GM19467 (cell line): ENCODE data around the gene EXOSC10.
"Not testable (repeated sequence)": the region's sequence is repeated elsewhere in the genome, so short reads cannot be mapped to it uniquely, and the experiment has no call there.

ENCODE experiments used
- ATAC-seq: cut with Tn5 transposase; IDR thresholded peaks from one replicate; pipeline ENCODE4 v1.9.1; 2021; ENCODE audit warnings: mild to moderate bottlenecking, moderate library complexity; ENCODE audit not compliant: unreplicated experiment

Gene EXOSC10

DNA sequence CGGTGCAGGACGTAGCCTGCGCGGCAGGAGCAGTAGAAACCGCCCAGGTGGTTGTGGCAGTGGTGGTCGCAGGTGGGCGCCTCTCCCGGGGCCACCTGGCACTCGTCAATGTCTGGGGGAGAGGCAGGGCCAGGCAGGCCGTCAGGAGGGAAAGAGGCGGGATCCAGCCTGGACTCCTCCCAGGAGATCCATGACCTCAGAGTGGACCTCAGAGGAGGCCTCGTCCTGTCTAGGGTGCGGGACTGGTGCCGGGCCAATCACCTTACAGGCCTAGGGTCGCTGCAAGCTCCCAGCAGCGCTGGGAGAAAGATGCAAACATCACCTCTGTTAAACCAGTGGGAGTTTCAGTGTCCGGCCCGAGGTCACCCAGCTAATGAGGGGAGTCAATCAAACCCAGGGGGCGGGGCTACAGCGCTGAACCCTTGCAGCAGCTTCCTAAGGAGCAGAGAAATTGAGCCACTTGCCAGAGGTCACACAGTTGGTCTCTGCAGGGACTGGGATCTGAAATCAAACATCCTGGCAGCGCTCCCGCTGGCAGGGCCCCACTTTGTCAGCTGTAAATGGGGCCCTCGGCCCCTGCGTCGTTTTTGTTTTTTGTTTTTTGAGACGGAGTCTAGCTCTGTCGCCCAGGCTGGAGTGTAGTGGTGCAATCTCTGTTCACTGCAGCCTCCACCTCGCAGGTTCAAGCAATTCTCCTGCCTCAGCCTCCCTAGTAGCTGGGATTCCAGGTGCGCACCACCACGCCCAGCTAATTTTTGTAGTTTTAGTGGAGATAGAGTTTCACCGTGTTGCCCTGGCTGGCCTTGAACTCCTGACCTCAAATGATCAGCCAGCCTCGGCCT is 54.0 kb downstream of the EXOSC10 start:
- no peak for ATAC-seq

DNA sequence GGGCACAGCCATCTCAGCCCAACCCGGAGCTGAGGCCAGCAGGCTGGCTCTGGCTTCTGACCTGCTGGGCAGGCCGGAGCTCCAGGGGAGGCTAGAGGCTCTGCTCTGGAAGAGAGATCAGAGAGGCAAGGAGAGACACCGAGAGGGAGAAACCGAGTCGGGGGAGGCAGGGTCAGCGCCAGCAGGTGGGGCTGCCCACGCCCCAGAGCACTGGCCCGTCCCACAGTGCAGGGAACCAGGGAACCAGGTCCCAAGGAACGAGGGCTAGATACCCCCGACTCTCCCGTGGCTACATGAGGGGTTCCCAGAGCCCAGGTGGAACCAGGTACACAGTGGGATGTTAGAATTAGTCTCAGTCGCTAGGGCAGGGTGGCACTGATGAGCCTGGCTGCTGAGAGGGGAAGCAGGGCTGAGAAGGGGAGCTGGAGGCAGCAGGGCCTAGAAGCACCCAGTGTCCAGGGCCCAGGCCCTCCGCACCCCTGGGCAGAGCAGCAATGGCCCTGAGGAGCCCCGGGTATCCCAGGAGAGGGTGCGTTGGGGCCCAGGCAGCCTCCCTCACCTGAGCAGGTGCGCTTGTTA is 54.7 kb downstream of the EXOSC10 start:
- no peak for ATAC-seq

GRCh38 chr1:11044086-11044848 is 55.4 kb downstream of the EXOSC10 start:
- no peak for ATAC-seq

DNA sequence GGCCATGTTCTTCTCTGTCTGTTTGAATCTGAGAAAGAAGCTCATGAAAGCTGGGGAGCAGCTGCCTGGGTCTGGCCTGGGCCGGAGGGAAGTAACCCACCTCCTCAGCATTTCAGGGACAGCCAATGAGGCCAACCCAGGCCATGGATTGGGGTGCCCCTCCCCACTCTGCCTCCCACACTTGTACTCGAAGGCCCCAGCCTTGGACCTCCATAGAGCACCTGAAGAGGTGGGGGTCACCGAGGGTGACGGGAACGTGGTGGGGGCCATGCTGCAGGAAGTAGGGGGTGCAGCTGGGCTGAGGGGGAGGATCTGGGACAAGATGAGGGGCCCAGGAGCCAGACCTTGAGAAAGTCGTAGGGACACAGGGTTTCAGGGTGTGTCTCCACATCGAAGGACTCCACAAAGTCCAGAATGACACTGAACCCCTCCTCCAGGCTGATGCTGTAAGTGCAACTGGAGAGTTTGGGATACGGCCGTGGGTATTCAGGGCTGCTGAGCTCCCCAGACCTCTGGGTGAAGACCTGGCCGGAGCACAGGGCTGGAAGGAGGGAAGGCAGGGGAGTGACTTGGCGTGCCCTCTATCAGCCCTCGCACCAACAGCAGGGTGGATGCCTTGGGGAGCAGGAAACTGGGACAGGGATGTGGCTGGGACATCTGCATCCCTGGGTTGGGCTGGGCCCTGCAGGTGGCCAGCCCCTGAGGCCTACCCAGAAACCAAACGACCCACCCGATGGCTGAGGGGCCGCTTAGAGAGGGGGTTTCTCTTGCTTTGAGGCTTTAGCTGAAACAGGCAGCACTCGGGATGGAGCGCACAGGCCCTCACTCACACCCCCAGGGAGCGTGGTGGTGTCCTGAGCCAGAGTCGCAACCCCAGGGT is 56.4 kb downstream of the EXOSC10 start:
- no peak for ATAC-seq

DNA sequence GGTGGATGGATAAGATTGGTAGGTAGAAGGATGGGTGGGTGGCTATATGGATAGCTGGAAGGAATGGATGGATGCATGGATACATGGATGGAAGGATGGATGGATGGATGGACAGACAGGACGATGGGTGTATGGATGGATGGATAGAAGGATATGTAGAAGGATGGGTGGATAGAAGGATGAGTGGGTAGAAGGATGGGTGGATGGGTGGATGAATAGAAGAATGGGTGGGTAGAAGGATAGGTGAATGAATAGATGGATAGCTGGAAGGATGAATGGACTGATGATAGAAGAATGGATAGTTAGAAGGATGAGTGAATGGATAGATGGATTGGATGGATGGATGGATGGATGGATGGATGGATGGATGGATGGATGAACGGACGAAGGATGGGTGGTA is 57.6 kb downstream of the EXOSC10 start:
- no peak for ATAC-seq

GRCh38 chr1:11041048-11041447 is 58.6 kb downstream of the EXOSC10 start:
- ATAC-seq = no peak

GRCh38 chr1:11040105-11040429 is 59.6 kb downstream of the EXOSC10 start:
- not testable (repeated sequence) for ATAC-seq

DNA sequence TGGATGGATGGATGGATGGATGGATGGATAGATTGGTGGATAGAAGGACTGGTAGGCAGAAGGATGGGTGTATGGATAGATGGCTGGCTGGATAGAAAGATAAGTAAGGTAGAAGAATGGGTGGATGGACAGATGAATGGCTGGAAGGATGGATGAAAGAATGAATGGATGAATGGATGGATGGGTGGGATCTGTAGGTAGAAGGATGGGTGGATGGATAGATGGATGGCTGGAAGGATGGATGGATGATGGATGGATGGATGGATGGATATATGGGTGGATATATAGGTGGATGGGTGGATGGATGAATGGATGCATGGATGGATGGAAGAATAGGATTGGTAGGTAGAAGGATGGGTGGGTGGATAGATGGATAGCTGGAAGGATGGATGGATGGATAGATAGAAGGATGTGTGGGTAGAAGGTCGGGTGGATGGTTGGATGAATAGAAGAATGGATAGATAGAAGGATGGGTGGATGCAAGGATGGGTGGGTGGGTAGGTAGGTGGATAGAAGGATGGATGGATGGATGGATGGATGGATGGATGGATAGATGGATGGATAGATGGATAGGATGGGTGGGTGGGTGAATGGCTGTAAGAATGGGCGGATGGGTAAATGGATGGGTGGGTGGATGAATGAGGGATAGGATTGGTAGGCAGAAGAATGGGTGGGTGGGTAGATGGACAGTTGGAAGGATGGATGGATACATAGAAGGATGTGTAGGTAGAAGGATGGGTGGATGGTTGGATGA is 60.1 kb downstream of the EXOSC10 start:
- no peak for ATAC-seq

DNA sequence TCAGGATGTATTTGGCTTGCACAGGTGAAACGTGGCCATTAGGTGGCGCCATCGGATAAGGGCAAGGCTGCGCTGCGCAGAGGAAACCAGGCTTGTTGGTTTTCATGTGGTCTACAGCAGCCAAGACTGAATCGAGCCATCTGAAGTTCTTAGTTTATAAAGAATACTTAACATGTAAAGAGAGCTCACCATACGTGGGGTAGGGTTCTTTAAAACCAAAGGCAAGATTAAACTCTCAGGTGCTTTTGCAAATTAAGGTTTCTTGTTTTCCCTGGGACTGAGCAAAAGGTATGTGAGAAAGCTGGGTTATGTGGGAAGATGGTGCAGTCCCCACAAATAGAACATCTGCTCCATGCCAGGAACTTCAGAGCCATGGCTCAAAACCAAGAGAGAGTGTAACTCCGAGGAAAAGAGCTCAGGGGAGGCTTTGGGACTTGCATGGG is 61.9 kb downstream of the EXOSC10 start:
- ATAC-seq = no peak

GRCh38 chr1:11037019-11037739 is 62.5 kb downstream of the EXOSC10 start:
- not testable (repeated sequence) for ATAC-seq

DNA sequence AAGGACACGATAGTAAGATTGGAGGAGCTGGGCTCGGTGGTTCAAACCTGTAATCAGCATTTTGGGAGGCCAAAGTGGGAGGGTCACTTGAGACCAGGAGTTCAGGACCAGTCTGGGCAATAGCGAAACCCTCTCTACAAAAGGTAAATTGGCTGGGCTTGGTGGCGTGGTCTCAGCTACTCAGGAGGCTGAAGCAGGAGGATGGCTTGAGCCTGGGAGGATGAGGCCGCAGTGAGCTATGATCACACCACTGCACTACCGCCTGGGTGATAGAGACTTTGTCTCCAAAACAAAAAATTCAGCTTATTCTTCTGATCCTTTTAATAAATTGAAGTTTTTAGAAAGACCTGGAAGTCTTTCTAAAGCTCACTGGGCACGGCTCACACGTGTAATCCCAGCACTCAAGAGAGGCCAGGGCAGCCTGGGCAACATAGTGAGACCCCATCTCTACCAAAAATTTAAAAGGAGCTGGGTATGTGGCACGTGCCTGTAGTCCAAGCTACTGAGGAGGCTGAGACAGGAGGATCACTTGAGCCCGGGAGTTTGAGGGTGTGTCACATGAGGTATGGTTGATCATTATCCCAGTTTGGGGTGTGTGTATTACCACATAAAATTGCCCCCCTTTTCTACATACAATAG is 67.9 kb downstream of the EXOSC10 start:
- no peak for ATAC-seq

DNA sequence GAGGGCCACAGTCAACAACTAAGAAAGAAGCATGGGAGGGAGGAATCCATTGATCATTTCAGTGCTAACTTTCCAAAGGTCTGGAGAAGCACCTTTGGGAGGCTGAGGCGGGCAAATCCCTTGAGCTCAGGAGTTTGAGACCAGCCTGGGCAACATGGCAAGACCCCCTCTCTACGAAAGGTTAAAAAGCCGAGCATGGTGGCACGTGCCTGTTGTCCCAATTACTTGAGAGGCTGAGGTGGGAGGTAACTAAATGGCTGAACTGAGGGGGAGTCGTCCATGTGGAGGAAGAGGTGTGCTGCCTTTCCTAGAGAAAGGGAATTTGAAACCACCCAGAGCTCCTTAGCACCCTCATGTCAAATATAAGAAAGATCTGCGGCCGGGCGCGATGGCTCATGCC is 68.8 kb downstream of the EXOSC10 start:
- ATAC-seq = no peak

DNA sequence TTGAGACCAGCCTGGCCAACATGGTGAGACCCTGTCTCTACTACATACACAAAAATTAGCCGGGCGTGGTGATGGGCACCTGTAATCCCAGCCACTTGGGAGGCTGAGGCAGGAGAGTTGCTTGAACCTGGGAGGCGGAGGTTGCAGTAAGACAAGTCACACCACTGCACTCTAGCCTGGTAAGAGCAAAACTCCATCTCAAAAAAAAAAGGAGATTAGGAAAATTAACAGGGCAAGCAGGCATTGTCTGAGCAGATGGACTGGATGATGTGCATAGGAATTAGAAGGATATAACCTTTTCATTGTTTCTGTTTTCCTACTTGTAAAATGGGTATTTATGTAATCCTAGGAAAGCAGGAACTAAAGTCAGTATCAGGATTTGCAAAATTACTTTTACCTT is 71.7 kb downstream of the EXOSC10 start:
- ATAC-seq = no peak

GRCh38 chr1:11027316-11027715 is 72.4 kb downstream of the EXOSC10 start:
- no peak for ATAC-seq

GRCh38 chr1:11026903-11027302 is 72.8 kb downstream of the EXOSC10 start:
- no peak for ATAC-seq

DNA sequence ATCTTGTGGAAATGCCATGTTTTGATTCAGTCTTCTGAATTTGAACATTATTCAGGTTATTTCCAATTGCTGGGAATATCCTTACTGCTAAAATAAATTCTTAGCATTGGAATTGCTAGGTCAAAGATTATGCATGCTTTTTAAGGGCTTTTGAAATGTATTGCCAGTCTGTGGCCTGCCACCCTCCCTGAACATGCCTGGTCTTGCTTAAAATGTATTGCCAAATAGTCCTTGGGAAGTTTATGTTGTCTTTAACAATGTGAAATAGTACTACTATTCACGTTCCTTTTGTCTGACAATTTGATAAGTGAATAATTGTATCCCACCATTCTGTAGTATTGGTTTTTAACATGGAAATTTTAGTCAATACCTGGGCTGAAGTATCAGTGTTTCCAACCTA is 73.6 kb downstream of the EXOSC10 start:
- no peak for ATAC-seq

DNA sequence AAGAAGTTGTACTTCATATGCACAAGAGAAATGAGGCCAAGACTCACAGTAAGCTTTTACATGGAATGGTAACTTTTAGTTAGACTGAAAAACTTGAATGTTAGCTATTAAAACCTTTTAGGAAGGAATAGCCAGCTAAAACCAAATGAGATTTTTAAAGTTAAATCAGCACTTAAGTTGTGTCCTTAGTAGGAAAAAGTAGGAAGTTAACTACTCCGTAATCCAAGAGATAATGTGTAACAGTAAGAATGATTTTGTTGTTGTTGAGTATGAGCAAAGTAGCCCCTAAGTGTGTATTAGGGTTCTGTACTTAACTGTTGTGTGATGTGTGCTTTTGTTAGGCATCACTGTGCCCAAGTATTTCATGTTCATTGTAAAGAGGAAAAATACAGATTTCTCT is 74.1 kb downstream of the EXOSC10 start:
- no peak for ATAC-seq

- ATAC-seq = no peak
Measured at GRCh38 chr1:11024874-11025203, 74.8 kb downstream of the EXOSC10 start.

DNA sequence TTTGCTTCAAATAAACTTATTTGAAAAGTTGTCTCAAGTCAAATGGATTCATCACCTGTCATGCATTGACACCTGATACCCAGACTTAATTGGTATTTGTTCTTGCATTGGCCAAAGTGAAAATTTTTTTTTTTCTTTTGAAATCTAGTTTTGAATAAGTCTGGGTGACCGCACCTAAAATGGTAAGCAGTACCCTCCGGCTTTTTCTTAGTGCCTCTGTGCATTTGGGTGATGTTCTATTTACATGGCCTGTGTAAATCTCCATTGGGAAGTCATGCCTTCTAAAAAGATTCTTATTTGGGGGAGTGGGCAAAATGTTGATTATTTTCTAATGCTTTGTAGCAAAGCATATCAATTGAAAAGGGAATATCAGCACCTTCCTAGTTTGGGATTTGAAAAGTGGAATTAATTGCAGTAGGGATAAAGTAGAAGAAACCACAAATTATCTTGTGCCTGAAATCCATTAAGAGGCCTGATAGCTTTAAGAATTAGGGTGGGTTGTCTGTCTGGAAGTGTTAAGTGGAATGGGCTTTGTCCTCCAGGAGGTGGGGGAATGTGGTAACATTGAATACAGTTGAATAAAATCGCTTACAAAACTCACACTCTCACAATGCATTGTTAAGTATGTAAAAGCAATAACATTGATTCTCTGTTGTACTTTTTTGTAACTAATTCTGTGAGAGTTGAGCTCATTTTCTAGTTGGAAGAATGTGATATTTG is 75.4 kb downstream of the EXOSC10 start:
- ATAC-seq = no peak
